GM19035 (cell line): ENCODE results near the gene INPP5A.

ENCODE experiments used
- ATAC-seq: cut with Tn5 transposase; IDR thresholded peaks from one replicate; pipeline ENCODE4 v1.9.1; 2021; ENCODE audit not compliant: unreplicated experiment

The INPP5A gene

DNA sequence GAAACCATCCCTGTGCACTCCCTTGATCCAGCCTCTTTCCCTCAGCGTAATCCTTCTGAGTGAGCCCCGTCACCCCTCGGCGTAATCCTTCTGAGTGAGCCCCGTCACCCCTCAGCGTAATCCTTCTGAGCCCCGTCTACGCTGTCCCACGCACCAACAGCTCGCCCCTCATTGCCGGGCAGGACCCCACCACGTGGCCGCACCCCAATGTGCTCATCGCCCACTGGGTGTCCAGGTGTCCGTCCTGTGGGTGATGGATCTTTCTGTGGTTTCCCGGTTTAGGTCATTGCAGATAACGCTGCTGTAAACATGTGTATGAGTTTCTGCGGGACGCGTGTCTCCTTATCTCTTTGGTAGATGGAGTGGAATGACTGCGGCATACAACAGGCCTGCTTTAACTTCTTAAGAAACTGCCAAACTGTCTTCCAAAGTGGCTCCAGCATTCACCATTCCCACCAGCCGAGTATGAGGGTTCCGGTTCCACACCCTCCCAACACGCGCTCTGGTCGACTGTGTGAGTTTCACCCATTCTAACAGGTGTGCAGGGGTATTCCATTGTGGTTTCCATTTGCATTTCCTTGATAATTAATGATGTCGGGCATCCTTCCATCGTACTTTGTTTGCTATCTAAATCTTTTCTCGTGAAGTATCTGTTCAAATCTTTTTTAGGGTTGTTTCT, 290.4 kb downstream of the INPP5A start:
- ATAC-seq, result no peak

DNA sequence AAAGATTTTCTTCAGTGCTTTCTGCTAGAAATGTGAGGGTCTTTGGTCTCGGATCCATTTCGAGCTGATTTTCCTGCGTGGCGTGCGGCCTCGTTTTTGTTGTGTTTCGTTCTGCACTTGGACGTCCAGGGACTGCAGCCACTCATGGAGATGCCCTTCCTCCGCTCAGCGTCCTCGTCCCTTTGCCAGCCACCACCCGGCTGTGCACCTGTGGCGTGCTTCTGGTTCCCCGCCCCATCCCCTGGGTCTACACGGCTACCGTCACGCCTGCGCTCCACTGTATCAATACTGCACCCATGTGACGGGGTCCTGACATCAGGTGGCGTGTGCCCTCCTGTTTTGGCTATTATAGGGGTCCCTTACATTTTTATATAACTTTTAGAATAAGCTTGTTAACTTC, 291.1 kb downstream of the INPP5A start:
- no peak for ATAC-seq

GRCh38 chr10:132829403-132829802, 291.8 kb downstream of the INPP5A start:
- ATAC-seq, result no peak

DNA sequence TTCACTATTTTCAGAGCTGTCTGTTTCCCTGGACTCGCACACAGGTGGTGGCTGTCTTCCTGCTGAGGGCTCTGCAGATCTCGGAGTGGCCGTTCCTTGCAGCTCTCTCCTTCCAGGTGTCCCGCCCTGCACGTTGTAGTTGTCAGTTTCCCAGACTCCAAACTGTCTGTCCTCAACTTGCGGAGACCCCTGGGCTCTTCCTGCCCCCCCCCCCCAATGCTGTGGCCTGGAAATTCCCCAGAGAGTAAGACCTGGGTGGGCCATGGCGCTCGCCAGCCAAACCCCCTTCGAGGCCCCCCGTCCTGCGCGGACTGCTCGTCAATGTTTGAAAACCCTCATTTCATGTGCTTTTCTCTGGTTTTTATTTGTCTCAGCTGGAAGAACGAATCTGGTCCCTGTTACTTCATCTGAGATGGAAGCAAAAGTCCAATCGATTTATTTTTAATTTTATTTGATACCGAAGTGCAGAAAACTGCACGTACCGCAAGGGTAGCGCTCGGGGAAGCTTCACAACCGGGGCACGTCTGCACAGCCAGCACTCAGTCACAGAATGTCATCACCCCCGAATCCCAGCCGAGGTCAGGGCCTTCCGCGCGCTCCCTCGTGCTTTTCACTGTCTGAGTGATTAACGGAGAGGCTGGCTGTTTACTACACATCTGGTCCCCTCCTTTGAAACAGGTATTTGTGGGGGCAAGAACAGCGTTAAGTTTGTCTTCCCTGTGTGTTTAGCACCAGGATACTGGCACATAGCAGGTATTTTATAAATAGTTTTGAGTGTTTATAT, 294.8 kb downstream of the INPP5A start:
- no peak for ATAC-seq
